GM18951 (cell line): Measurements from ENCODE around the gene GRID2IP.

ENCODE experiments used
- POLR2A ChIP-seq: IDR thresholded peaks from 4 replicates; pipeline ENCODE4 v1.6.1; 2011; ENCODE audit warnings: mild to moderate bottlenecking; ENCODE audit not compliant: insufficient read length, insufficient read depth; ENCODE audit errors: extremely low read depth
- in situ Hi-C: fragments of 300-500 bp; cut with MboI; formaldehyde crosslinking; loops from one replicate; pipeline ENCODE4 v1.12.0; 2022; ENCODE audit warnings: low sequenced_read_pairs, mixed read lengths, inconsistent platforms; ENCODE audit not compliant: unreplicated experiment

GRID2IP gene

DNA sequence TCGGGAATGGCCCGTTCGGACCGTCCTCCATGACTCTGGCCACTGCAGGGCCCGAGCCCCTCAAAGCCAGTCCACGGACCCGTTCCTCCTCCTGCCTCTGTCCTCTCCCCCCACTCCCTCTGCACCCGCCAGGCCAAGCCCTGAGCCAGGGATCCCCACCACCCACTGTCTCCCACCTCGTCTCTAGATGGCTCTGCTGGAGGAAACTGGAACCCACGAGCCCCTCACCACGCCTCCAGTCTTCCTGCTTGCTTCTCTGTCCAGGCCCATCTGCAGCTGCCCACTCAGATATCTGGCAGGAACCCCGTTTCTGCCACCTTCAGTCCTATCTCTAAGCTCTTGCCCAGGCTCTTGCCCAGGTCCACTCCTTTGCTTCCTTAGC, 24.3 kb downstream of the GRID2IP start:
- TF ChIP-seq POLR2A: no peak
- in situ Hi-C loops: no loop called here

DNA sequence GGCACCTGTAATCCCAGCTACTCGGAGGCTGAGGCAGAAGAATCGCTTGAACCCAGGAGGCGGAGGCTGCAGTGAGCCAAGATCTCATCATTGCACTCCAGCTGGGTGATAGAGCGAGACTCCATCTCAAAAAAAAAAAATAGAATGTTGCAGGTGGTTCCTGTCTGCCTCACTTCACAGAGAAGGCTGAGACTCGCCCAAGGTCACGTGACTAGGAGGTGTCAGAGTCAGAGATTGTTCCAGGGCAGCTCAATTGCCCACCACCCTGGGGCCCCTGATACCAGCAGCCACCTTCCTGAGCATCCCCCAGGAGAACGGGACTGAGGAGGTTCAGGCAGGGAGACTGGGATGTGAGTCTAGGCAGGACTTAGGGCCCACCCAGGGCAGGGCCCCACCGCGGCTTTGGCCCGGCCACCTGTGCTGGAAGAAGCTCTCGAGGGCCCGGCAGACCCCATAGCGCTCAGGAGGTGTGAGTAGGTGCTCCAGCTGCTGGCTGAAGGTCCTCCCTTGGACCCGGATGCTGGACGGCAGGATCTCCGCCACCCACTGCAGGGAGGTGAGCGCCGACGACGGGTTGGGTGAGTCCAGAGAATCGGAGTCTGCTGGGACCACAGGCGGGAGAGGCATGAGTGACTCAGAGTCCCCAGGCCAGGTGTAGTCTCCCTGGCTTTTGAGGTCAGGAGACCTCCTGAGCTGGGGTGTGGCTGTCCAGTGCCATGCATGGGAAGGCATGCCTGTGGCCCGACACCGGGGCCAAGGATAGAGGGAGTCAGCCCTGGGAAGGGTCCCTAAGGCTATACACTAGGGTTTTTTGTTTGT, 30.9 kb downstream of the GRID2IP start:
- in situ Hi-C loops: no loop called here
- TF ChIP-seq POLR2A: no peak

DNA sequence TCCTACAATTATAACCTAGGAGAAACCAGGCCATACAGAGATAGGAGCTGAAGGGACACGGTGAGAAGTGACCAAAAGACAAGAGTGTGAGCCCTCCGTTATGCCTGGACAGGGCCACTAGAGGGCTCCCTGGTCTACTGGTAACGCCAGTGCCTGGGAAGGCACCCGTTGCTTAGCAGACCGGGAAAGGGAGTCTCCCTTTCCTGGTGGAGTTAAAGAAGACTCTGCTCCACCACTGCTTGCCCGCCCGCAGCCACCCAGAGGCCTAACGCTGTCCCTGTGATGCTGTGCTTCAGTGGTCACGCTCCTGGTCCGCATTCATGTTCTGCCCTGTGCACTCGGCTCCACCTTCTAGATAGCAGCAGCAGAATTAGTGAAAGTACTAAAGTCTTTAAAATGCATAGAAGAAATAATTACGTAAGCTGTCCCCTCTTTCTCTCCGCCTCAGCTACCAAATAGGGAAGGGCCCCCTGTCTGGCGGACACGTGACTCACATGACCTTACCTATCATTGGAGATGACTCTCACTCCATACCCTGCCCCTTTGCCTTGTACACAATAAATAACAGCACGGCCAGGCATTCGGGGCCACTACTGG, 34.8 kb downstream of the GRID2IP start:
- in situ Hi-C loops: no loop called here
- no peak for TF ChIP-seq POLR2A

DNA sequence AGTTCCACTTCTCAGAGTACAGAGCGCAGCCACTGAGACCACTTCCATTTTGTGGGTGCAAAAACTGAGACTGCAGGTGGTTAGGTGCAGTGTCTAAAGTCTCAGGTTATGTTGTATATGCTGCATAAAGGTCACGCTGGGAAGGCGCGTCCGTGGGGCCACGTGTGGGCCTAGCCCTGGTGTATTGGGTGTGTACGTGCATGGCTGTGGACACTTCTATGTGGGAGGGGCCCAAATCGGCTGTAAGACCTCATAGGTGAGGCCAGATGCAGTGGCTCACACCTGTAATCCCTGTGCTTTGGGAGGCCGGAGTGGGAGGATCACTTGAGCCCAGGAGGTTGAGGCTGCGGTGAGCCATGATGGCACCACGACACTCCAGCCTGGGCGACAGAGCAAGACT, 37.7 kb downstream of the GRID2IP start:
- in situ Hi-C loops: no loop called here
- no peak for TF ChIP-seq POLR2A

DNA sequence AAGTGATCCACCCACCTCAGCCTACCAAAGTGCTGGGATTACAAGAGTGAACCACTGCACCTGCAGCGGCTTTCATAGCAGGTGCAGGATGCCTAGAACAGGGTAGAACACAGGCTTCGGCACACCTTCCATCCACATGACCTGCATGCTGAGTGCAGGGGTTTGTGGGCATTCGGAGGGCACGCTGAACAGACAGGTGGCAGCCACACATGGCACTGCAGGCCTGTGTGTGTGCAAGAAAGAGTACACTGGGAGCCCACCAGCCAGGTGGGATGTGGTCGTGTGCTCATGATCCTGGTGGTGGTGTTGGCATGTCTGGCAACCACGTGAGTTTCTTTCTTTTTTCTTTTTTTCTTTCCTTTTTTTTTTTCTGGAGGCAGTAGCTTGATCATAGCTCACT, 38.4 kb downstream of the GRID2IP start:
- in situ Hi-C loops: no loop called here
- no peak for TF ChIP-seq POLR2A

DNA sequence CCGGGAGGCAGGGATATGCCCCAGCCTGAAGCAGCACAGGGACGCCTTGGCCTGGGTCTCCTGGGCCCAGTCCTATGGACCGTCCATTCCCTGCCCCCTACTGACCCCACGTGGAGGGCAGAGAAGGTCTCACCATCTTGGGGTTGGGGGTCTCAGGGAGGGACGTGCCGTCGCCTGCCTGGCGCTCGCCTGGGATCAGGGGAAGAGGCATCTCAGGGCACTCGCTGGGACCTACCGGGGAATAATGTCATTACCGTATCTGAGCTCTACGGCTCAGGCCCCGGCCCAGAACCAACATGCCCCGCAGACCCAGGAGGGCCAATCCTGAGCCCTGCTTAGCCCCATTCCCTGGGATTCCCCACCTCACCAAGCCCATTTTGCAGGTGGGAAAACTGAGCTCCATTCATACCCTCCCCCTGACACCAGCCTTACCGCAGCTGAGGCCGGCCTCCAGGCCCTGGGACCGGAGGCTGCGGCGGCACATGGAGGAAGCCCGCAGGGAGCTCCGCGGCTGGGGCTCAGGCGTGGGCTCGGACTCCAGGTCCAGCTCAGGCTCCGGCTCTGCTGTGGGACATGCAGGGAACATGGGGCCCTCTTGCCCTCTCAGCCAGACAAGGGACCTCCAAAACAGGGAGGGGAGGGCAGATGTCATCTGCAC, 40.7 kb downstream of the GRID2IP start:
- no peak for TF ChIP-seq POLR2A
- in situ Hi-C loops: no loop called here

DNA sequence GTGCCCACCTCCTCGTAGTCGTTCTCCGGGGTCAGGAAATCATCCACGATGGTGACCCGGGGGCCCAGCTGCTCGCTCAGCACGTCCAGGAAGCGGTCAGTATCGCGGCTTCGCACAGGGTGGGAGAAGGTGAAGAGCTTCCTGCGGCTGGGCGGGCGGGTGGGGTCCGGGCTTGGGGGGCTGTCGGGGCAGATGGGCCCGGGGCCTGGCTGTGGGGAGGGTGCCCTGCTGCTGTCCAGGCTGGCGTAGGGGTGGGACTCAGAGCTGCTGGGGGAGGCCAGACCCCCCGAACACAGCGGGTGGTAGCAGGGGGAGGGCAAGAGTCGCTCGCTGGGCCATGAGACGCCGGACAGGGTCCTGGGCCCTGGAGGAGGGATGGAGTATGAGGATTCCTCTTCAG, 42.3 kb downstream of the GRID2IP start:
- TF ChIP-seq POLR2A: no peak
- in situ Hi-C loops: no loop called here

DNA sequence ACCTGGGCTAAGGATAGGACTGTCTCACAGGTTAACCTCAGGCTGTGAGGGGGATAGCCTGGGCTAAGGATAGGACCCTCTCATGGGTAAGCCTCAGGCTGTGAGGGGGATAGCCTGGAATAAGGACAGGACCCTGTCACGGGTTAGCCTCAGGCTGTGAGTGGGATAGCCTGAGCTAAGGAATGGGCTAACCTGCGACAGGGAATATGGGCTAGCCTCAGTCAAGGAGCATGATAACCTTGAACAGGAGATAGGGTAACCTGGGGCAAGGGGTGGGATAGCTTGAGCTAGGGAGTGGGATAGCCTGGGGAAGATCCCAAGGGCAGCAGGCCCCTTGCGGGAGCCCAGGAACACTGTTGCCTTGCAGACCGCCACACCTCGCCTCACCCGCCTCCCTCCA, 42.7 kb downstream of the GRID2IP start:
- in situ Hi-C loops: no loop called here
- TF ChIP-seq POLR2A: no peak

DNA sequence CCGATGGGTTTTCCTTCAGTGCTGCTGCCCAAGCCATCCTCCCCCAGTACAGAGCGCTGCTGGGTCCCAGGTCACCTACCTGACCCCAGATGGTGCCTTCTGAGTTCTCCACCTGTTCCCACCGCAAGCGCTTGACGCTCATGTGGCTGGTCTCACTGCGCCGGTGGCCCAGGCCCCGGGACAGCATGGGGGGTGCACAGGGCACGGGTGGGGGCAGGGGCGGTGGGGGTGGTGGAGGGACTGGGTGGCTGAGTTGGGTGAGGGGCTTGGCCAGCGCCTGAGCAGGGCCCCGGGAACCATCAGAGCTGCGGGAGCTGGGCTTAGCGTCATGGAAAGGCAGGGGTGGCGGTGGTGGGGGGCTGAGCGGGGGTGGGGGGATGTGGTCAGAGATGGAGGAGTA, 43.4 kb downstream of the GRID2IP start:
- in situ Hi-C loops: no loop called here

DNA sequence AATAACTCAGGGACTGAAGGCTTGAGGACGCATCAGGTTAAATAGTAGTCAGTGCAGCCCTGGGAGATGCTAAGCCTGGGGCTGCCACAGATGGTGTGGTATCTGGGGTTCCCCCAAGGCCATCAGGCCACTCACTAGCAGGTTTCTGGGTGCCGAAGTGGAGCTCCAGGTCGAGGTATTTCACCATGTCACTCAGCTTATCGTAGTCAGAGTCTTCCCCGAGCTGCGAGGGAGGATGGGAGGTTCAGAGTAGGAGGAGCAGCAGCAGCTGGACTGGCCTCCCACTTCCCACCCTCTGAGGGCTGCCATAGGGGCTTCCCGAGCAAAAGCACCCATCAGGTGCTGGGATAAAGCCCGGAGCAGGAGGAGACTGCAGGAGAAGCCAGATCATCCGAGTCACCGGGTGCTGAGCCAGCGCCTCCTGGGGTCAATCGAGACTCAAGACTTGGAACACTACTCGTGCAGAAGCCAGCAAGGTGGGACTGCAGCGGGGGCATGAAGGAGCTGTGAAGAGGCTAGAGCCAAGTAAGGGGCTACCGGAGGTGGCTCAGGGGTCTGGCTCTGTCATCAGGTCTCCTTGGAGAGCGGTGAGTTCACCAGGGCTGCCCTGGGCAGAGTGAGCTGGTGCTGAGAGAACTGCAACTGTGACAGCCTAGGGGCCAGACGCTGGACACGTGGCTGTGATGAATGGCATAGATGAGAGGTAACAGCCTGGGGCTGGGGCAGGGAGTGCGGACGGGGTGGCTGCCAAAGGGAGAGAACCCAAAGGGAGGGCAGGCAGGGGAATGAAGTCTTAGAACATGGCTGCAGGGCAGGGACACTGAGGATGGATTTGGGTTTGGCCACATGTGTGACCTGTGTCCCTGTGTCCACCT, 45.3 kb downstream of the GRID2IP start:
- no peak for TF ChIP-seq POLR2A
- in situ Hi-C loops: no loop called here

More for the DNA sequence above, 43.4 kb downstream of the GRID2IP start:
- TF ChIP-seq POLR2A: no peak

DNA sequence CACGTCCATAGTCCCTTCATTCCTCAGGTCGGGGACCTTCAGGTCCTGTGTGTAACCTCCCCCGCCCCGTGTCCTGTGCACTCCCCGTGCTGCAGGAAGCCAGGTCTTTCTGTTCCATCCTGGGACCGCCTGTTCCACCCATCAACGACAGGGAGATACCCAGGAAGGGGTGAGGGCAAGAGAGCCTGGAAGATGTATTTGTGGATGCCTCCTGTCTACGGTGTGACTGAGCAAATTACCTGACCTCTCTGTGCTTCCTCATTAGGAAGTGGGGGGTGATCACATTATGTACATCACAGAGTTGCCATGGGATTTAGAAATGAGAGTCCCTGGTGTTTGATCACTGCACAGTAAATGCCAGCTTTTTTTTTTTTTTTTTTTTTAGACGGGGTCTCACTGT, 46.3 kb downstream of the GRID2IP start:
- no peak for TF ChIP-seq POLR2A
- in situ Hi-C loops: no loop called here

DNA sequence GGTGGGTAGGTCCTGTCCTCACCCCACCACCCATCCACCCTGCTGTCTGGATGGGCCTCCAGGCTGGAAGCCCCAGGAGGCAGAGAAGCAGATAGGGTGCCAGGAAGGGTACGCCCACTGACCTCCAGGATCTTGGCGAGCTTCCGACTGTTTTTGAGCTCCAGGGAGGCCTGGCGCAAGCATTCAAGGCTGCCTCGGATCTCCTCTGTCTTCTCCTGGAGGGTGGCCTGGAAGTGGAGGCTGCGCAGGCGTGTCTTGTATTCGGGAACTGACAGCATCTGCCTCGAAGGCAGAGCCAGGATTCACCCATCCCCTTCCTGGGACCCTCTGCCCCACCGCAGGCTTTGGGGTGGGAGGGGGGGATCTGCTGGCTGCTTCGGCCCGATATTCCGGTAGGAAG, 48.4 kb downstream of the GRID2IP start:
- in situ Hi-C loops: no loop called here
- no peak for TF ChIP-seq POLR2A
